MM.1S (cell line): ENCODE results near the gene C1orf198.

Experiments
- EZH2 ChIP-seq: fragments of 300-600 bp; sonication (generic); optimal IDR thresholded peaks from 2 replicates; pipeline ENCODE3; 2017; ENCODE audit warnings: low read depth, mild to moderate bottlenecking, antibody characterized with exemption, low read length, mixed read lengths
- TF ChIP-seq, protein P1 (sequence below): fragments of 300-600 bp; sonication (generic); IDR thresholded peaks from 2 replicates; pipeline ENCODE4 v1.5.1; 2016; ENCODE audit warnings: antibody characterized with exemption, low read length, mixed read lengths

- no peak for TF ChIP-seq EZH2
- TF ChIP-seq, protein P1, sequence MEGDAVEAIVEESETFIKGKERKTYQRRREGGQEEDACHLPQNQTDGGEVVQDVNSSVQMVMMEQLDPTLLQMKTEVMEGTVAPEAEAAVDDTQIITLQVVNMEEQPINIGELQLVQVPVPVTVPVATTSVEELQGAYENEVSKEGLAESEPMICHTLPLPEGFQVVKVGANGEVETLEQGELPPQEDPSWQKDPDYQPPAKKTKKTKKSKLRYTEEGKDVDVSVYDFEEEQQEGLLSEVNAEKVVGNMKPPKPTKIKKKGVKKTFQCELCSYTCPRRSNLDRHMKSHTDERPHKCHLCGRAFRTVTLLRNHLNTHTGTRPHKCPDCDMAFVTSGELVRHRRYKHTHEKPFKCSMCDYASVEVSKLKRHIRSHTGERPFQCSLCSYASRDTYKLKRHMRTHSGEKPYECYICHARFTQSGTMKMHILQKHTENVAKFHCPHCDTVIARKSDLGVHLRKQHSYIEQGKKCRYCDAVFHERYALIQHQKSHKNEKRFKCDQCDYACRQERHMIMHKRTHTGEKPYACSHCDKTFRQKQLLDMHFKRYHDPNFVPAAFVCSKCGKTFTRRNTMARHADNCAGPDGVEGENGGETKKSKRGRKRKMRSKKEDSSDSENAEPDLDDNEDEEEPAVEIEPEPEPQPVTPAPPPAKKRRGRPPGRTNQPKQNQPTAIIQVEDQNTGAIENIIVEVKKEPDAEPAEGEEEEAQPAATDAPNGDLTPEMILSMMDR, result no peak
Observed at GRCh38 chr1:230820568-230820967, 47.8 kb downstream of the C1orf198 start.
